KOPT-K1 (cell line): Measurements from ENCODE around the gene COL15A1.

Experiments
- H3K27ac ChIP-seq: fragments of 200-600 bp; sonication (generic); 2 replicates; pipeline ENCODE4 v1.5.1; 2016; ENCODE audit warnings: antibody characterized with exemption, mild to moderate bottlenecking, low read depth, low read length; ENCODE audit not compliant: poor library complexity, severe bottlenecking
- H3K36me3 ChIP-seq: fragments of 200-600 bp; sonication (generic); 2 replicates; pipeline ENCODE4 v1.5.1; 2017; ENCODE audit warnings: antibody characterized with exemption, mild to moderate bottlenecking, low read length, moderate library complexity; ENCODE audit not compliant: insufficient read depth
- H3K9me3 ChIP-seq: fragments of 200-600 bp; sonication (generic); 2 replicates; pipeline ENCODE4 v1.5.1; 2017; ENCODE audit warnings: antibody characterized with exemption, low read length, mild to moderate bottlenecking; ENCODE audit not compliant: insufficient read depth, poor library complexity, severe bottlenecking

The COL15A1 gene

GRCh38 chr9:98967680-98968079, 24.0 kb downstream of the COL15A1 start:
- H3K9me3 ChIP-seq, result no peaks in the 10 kb centered on the region
- H3K36me3 ChIP-seq, result no peaks in the 10 kb centered on the region
- H3K27ac ChIP-seq, result no peak overlapping the region

DNA sequence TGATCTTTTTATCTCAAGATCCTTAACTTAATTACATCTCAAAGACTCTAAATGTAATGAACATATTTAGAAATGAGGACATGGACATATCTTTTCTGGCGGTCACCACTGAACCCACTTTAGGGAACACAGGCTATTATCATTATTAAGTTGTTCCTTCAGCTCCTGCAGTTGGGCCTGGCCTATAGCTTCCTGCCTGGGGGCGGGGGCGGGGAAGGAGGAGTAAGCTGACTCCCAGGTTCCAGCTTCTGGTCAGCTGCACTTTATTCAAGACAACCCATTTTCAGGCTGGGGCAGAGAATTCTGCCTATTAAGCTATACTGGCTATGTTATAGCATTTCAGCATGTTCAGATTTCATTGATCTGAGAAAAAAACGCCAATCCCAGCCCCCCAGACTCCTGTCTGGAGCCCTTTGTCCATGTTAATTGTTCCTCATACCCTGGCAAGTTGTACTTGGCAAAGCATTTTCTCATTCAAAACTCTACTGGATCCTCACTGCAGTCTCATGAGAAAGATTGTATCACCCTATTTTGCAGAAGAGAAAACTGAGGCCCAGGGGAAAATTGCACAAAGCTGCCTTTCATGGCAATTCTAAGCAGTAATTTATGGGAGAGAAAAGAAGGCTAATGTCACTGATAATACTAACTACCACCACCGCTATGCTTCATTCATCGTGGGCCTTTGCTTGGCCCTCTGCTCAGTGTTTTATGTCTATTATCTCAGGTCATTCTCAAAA, 25.1 kb downstream of the COL15A1 start:
- Histone ChIP-seq H3K36me3 (no peaks in the 10 kb centered on the region), H3K9me3 (no peaks in the 10 kb centered on the region), H3K27ac (no peak overlapping the region)

DNA sequence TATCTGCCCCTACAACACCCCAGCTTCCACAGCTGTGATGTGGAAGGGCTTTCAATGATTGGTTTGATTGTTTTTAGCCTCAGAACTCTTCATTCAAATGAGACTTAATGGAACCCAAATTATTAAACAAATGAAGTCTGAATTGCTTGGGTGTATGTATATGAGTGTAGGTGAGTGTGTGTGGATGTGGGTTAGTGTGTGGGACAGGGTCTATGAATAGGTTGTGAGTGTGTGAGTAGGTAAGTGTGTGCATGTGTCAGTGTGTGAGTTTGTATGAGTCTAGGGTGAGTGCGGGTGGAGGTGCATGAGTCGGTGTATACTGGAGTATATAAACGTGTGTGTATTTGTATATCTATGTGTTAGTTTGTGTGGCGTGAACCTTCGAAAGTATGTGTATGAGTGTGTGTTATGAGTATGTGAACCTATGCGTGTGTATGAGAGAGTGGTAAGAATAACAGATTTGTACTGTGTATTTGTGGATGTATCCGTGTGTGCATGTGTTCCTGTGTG, 26.9 kb downstream of the COL15A1 start:
- H3K36me3 ChIP-seq, result no peaks in the 10 kb centered on the region
- no peaks in the 10 kb centered on the region for H3K9me3 ChIP-seq
- no peak overlapping the region for H3K27ac ChIP-seq

GRCh38 chr9:98971168-98971914, 27.6 kb downstream of the COL15A1 start:
- no peaks in the 10 kb centered on the region for H3K9me3 ChIP-seq
- H3K27ac ChIP-seq, result no peak overlapping the region
- H3K36me3 ChIP-seq, result no peaks in the 10 kb centered on the region

- Histone ChIP-seq H3K27ac (no peak overlapping the region), H3K9me3 (no peaks in the 10 kb centered on the region), H3K36me3 (no peaks in the 10 kb centered on the region)
Observed at GRCh38 chr9:98971915-98972223, 28.2 kb downstream of the COL15A1 start.

DNA sequence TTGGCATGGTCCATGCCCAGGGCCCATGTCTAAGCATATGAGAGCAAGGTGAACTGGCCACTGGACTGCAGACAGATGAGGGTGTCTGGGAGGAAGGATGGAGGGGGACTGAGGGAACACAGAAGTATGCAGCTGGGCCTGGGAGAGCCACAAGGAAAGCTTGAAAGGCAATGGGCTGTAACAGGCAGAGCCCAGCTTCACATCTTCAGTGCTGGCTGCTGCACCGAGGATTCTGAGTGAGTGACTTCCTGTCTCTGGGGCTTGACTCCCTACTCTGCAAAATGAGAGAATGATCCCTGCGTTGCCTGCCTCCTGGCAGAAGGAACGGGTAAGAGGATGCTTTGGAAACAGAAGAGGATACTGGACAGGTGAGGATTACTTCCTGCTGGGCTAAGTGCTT, 29.0 kb downstream of the COL15A1 start:
- Histone ChIP-seq H3K36me3 (no peaks in the 10 kb centered on the region), H3K9me3 (no peaks in the 10 kb centered on the region), H3K27ac (no peak overlapping the region)

- Histone ChIP-seq H3K9me3 (no peaks in the 10 kb centered on the region), H3K27ac (no peak overlapping the region), H3K36me3 (no peaks in the 10 kb centered on the region)
Observed at GRCh38 chr9:98973171-98973570, 29.5 kb downstream of the COL15A1 start.

- no peaks in the 10 kb centered on the region for H3K36me3 ChIP-seq
- no peaks in the 10 kb centered on the region for H3K9me3 ChIP-seq
- no peak overlapping the region for H3K27ac ChIP-seq
Observed at GRCh38 chr9:98973576-98973975, 29.9 kb downstream of the COL15A1 start.

DNA sequence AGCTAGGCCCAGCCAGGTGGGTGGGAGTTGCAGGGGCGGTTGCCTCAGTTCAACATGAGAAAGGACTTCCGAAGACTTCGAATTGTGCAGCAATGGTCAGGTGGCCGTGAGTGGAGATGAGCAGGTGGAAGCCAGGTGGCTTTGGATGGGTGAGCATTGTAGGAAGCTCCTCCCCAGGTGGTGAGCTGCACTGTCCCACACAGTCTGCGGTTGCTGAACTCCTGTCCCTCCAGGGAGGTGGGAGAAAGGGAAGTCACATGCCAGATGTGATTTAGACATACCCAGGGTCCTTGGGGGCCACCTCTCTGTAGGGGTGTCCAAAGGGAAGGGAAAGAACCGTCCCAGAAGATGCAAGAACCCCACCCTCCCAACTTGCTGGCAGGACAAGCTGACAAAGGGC, 30.4 kb downstream of the COL15A1 start:
- Histone ChIP-seq H3K27ac (no peak overlapping the region), H3K9me3 (no peaks in the 10 kb centered on the region), H3K36me3 (no peaks in the 10 kb centered on the region)

DNA sequence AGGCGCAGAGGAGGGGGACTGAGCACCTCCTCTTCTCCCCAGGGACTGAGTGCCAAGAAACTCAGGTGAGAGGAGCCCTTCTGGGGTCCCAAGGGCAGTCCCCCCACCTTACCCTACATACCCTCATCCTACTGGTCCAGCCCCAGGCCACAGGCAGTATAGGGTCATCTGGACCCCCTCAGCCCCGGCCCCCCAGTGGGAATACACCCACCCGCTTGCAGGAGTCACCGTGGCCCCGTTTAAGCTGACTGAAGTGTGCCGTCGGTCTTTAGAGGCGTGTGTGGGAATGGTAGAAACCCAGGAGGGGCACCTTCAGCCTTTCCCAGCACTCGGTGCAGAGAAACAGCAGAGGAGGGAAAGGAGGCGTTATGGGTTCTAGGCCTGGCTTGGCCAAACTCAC, 30.8 kb downstream of the COL15A1 start:
- no peak overlapping the region for H3K27ac ChIP-seq
- no peaks in the 10 kb centered on the region for H3K36me3 ChIP-seq
- H3K9me3 ChIP-seq, result no peaks in the 10 kb centered on the region

DNA sequence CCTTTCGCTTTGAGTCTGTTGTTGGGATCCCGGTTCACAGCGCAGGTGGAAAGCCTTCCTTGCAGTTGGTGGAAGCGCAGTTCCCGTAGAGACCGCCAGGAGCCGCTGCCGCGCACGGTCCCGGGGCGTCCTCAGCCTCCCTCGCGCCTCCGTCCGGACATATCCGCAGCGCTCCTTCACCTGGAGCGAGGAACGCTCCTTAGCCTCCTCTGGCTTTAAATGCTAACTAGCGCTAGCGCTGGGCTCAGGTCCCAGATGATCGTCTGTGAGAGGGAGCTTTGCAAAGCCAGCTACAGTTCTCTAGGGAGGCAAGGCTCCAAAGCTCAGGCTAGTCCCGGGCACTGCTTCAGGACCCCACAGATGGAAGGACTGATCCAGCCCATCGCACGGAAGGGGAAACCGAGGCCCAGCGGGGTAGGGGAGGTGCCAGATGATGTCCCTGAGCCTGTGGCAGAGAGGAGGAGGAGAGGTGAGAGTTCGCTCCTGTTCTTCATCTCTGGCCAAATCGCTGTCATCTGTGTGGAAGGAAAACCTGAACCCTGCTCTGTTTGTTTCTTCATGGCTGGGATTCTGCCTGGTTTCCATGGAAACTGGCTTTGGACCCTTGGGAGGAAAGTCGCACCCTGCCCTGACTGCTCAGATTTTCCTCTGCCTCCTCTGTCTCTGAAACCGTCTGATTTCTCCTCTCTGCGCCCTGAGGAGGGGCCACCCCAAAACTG, 31.4 kb downstream of the COL15A1 start:
- no peaks in the 10 kb centered on the region for H3K36me3 ChIP-seq
- H3K9me3 ChIP-seq, result no peaks in the 10 kb centered on the region
- H3K27ac ChIP-seq, result no peak overlapping the region

- Histone ChIP-seq H3K9me3 (no peaks in the 10 kb centered on the region), H3K27ac (no peak overlapping the region), H3K36me3 (no peaks in the 10 kb centered on the region)
Observed at GRCh38 chr9:98975838-98976237, 32.1 kb downstream of the COL15A1 start.

DNA sequence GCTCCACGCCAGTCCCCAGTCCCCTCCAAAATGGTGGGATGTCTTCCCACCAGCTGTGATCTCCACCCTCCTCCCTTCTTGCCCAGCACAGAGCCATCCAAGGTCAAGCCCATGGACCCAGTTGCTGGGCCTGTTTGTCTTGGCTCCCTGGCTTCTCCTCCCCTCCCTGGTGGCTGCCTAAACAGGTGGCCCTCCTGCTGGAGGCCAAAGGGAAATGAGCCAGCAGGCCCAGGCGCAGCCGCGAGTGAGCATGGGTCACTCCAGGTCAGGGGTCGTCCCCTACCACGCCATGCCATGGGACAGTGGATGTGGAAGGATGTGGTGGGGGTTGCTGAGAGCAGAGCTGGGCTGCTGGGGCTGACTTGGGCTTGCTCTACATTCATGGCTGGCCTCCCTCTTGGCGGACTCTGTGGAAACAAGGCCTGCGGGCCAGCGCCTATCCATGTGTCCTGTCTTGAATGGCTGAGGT, 33.6 kb downstream of the COL15A1 start:
- H3K9me3 ChIP-seq, result no peaks in the 10 kb centered on the region
- H3K27ac ChIP-seq, result no peak overlapping the region

GRCh38 chr9:98977813-98978212, 34.1 kb downstream of the COL15A1 start:
- Histone ChIP-seq H3K9me3 (no peaks in the 10 kb centered on the region), H3K36me3 (no peaks in the 10 kb centered on the region), H3K27ac (no peak overlapping the region)

More for the DNA sequence above, 33.6 kb downstream of the COL15A1 start:
- no peaks in the 10 kb centered on the region for H3K36me3 ChIP-seq

GRCh38 chr9:98978231-98978681, 34.5 kb downstream of the COL15A1 start:
- no peak overlapping the region for H3K27ac ChIP-seq
- H3K9me3 ChIP-seq, result no peaks in the 10 kb centered on the region
- no peaks in the 10 kb centered on the region for H3K36me3 ChIP-seq
